NCI-H748 (cell line): ENCODE results near the gene GLE1.
"Not testable (repeated sequence)": the region's sequence is repeated elsewhere in the genome, so short reads cannot be mapped to it uniquely, and the experiment has no call there.

ENCODE experiments used
- DNase-seq: peaks from one replicate; lab custom pipeline; 2025; ENCODE audit not compliant: unreplicated experiment; lab: John Stamatoyannopoulos, UW

Gene GLE1

DNA sequence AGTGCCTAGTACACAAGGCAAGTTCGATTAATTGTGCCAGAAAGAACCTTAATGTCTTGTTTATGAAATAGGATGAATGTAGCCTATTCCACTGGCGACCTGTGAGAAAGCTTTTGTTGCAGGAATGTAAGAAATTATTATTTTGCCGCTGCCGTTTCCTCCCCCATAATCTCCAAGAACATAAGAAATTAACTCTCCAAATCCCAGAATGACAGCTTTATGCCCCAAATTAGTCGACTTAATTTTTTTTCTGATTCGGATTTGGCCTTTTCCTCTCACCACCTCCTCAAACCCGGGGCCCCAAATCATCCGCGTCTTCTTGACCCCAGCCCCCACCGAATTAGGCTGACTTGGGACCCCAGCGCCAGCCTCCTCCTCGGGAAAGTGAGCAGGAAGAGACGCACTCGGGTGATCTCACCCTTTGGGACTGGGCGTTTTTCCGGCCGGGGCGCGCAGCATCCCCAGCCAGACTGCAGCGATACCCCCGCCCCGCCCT is 47.2 kb downstream of the GLE1 start:
- DNase-seq, result no peak

GRCh38 chr9:128552153-128552743 is 47.7 kb downstream of the GLE1 start, which contains the start of gene SPTAN1:
Gene SPTAN1 (plus strand): TSS chr9:128552587. CDS start chr9:128566741, 14,154 bp downstream.
- DNase-seq, result peak; percentile 95

- DNase-seq, result peak; percentile 82
These were observed 48.4 kb downstream of the GLE1 start for GRCh38 chr9:128552744-128553440.

DNA sequence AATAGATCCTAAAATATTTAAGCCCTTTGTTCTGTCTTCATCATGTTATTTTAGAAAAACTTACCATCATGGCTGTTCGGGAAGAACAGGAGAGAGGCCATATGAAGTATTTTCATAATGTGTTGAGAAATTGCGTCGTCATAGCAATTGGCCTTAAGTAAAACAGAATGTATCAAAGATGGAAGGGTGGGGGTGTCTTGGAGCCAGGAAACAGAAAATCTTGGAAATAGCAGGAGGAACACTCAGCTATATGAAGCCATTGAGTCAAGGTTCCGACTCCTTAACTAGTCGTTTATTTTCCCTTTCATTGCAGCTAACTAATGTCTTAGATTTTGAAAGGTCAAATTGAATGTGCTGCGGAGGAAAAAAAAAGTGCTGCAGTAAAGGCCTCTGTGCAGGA is 49.2 kb downstream of the GLE1 start:
- DNase-seq, result peak; percentile 19

DNA sequence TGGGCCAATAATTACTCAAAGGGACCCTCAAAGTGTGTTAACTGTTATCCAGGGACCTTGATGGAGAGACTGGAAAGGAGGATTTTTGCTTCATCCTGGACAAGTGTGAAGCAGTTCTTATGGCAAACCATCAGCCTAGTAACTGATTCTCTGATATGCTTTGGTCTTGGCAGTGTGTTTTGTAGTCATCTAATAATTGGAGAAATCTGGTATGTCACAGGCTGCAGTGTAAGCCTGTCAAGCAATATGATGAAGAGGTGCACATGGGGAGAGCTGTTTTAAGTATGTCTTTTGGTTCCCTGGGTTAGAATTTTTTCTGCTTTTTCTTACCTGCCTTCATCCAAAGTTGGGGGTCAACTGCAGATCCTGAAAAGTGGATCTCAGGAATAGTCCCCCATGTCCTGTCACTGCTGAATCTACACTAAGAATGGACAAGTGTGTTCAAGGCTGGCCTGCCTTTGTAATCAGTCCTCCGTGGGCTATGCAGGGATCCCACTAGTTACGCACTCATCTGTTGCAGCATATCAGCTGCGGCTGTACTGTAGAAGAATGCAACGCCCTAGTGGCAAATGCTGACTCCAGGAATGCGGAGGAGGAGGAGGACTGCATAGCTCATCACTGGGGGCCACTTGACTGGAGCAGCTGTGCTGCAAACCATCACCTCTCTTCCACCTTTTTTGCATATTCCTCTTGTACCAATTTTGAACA is 49.8 kb downstream of the GLE1 start:
- DNase-seq, result no peak

DNA sequence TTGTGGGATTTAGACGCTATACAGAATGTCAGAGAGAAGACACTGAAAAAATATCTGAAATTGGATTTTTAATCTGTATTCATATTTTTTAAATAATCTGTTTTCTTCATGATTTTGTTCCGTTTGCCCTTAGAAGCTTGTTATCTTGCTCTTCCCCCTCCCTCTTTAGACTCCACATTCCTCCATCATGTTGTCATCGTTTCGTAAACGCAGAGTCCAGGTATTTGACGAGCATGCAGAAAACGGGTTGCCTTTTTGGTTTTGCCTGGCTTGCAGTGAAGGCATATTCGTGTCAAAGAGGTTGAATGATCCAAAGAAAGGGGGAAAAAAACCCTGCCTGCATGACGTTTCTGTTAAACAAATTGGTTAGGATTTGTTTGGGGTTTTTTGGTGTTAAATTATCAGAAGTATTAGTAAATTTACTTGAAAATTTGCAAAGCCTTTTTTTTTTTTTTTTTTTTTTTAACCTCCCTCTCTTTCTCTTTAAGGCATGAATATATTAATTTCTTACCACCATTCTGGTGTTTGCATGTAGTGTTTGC is 50.7 kb downstream of the GLE1 start:
- DNase-seq, result no peak

DNA sequence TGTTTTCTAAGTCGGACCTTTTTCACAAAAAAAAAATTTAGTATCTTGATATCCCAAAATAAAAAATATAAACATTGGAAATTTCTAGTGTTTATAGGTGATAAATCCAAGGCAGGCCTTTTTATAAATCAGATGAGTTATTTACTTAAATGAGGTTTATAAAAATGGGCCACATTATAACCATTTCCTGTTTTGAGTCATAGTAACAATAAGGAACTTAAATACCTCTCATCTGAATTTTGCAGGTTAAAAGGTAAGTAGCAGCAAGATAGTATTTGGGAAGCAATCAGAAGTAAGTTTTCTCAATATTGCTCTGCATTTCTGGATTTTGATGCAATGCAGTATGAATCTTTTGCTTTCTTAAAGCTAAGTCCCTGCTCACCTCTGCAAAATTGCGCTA is 51.8 kb downstream of the GLE1 start:
- no peak for DNase-seq

GRCh38 chr9:128556926-128557634 is 52.6 kb downstream of the GLE1 start:
- no peak for DNase-seq

GRCh38 chr9:128558431-128559310 is 54.2 kb downstream of the GLE1 start:
- DNase-seq, result no peak

- DNase-seq, result no peak
These were observed 61.1 kb downstream of the GLE1 start for GRCh38 chr9:128565578-128565977.

- DNase-seq, result no peak
These were observed 64.1 kb downstream of the GLE1 start for GRCh38 chr9:128568470-128569078.

GRCh38 chr9:128575469-128575868 is 71.0 kb downstream of the GLE1 start:
- no peak for DNase-seq

DNA sequence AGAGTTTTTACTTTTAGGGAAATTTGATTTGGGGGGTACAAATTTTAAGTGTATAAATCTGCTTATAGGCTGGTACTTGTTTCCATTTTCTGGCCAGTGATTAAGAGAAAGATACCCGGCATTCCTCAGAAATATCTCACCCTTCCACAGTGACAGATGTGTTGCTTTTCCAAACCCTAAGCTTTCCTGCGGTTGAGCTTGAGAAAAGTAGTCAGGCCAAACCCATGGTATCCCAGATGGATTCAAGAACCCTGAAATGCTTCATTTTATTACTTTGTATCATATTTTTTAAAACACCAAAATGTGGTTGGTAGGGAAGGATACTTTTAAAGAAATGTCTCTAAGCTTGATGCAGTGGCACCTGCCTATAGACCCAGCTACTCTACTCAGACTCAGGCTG is 71.4 kb downstream of the GLE1 start:
- no peak for DNase-seq

DNA sequence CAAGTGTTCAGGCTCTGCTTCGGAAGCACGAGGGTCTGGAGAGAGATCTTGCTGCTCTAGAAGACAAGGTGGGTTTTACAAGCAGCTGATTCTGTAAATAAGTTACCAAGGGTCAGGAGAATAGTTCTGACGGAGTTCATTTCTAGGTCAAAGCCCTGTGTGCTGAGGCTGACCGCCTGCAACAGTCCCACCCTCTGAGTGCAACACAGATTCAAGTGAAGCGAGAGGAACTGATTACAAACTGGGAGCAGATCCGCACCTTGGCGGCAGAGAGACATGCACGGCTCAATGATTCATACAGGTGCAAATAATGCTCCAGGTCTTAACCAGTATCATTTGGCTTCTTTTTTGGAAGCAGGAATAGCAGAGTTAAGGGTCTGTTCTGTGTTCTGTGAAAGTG is 72.7 kb downstream of the GLE1 start:
- no peak for DNase-seq

GRCh38 chr9:128579194-128579593 is 74.7 kb downstream of the GLE1 start:
- DNase-seq, result no peak

- DNase-seq, result no peak
These were observed 76.2 kb downstream of the GLE1 start for GRCh38 chr9:128580731-128581130.

- DNase-seq, result not testable (repeated sequence)
These were observed 80.6 kb downstream of the GLE1 start for GRCh38 chr9:128585155-128585554.

DNA sequence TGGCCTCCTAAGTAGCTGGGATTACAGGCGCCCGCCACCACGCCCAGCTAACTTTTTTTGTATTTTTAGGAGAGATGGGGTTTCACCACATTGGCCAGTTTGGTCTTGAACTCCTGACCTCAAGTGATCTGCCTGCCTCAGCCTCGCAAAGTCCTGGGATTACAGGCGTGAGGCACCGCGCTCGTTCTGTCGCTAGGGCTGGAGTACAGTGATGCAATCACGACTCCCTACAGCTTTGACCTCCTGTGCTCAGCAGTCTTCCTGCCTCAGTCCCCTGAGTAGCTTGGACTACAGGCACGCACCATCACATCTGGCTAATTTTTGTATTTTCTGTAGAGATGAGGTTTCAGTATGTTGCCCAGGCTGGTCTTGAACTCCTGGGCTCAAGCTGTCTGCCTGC is 82.4 kb downstream of the GLE1 start:
- DNase-seq, result not testable (repeated sequence)

GRCh38 chr9:128587453-128587852 is 82.9 kb downstream of the GLE1 start:
- no peak for DNase-seq
